Measurements from ENCODE around the gene DUSP6. TPM values are rescaled to one million over a fixed set of nuclear protein-coding genes. Genes with fewer than 3 reads are reported as not detected.

The DUSP6 gene
- total RNA-seq, 2 experiments from 2014 or later: 24.8 to 26.1 TPM

Other genes with a start within 250 kb of the DUSP6 start
- gene GALNT4, start 172.3 kb upstream of the DUSP6 start, total RNA-seq: 1 to 10 TPM; 2.9 to 3.4 TPM
- 10 to 100 TPM; 22.8 to 25.7 TPM for gene POC1B, start 173.5 kb upstream of the DUSP6 start, total RNA-seq